ENCODE data around the gene TMEFF1.
"Not testable (repeated sequence)": the region's sequence is repeated elsewhere in the genome, so short reads cannot be mapped to it uniquely, and the experiment has no call there.

Gene TMEFF1

DNA sequence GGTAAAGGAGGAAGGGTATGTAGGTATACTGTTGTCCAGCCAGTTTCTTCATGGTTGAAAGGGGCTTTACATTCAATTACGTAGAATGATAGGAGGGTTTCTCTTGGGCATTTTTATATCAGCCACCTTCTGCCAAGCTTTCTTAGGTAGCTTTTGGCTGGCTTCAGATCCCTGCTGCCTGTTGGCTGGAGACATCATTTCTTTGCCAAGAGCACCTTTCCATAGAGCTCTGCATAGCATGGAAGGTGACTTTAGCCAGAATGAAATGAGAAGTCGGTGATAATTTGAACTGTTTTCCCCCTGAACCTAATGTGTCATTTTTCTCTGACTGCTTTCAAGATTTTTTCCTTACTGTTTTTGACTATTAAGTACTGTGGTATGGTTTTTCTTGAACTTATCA is 26.9 kb downstream of the TMEFF1 start:
- H3K36me3 ChIP-seq (ENCODE audit: insufficient read depth, low read length) = peaks cover 10% of the 10 kb centered on the region
- H3K4me2 ChIP-seq (ENCODE audit: low read length) = peak overlapping the region; percentile 64
- no peaks in the 10 kb centered on the region for H3K27me3 ChIP-seq (ENCODE audit: insufficient read depth, low read length)
- H2AFZ ChIP-seq (ENCODE audit: low read length) = peak overlapping the region; percentile 50; the same call in 1 of the 2 replicates
- no peaks in the 10 kb centered on the region for H3K79me2 ChIP-seq (ENCODE audit: insufficient read depth, low read length)
- H3K9me3 ChIP-seq (ENCODE audit: low read length) = no peaks in the 10 kb centered on the region
- peak overlapping the region; percentile 38 for H3K4me3 ChIP-seq (ENCODE audit: low read depth, low read length, poor library complexity, severe bottlenecking)
- H4K20me1 ChIP-seq (ENCODE audit: insufficient read depth, low read length) = no peaks in the 10 kb centered on the region
- peak overlapping the region; percentile 87 for H3K27ac ChIP-seq (ENCODE audit: low read depth, low read length, poor library complexity, severe bottlenecking)
- H3F3A ChIP-seq (ENCODE audit: insufficient read depth, low read length) = 0 out of 2 replicates have a peak, but pooled peaks cover 10% of the 10 kb centered on the region
- peak overlapping the region; percentile 46 for H3K9ac ChIP-seq (ENCODE audit: low read length)
- H3K9me2 ChIP-seq (ENCODE audit: low read depth, low read length) = no peaks in the 10 kb centered on the region
- H3K4me1 ChIP-seq (ENCODE audit: insufficient read depth, low read length, severe bottlenecking) = peaks cover 49% of the 10 kb centered on the region
- TF ChIP-seq, protein P1, sequence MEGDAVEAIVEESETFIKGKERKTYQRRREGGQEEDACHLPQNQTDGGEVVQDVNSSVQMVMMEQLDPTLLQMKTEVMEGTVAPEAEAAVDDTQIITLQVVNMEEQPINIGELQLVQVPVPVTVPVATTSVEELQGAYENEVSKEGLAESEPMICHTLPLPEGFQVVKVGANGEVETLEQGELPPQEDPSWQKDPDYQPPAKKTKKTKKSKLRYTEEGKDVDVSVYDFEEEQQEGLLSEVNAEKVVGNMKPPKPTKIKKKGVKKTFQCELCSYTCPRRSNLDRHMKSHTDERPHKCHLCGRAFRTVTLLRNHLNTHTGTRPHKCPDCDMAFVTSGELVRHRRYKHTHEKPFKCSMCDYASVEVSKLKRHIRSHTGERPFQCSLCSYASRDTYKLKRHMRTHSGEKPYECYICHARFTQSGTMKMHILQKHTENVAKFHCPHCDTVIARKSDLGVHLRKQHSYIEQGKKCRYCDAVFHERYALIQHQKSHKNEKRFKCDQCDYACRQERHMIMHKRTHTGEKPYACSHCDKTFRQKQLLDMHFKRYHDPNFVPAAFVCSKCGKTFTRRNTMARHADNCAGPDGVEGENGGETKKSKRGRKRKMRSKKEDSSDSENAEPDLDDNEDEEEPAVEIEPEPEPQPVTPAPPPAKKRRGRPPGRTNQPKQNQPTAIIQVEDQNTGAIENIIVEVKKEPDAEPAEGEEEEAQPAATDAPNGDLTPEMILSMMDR (IDR thresholded peaks at IDR 0.05; ENCODE audit: low read length) = no peak
- no peak for TF ChIP-seq EZH2 (IDR thresholded peaks at IDR 0.05; ENCODE audit: borderline replicate concordance, low read length)

DNA sequence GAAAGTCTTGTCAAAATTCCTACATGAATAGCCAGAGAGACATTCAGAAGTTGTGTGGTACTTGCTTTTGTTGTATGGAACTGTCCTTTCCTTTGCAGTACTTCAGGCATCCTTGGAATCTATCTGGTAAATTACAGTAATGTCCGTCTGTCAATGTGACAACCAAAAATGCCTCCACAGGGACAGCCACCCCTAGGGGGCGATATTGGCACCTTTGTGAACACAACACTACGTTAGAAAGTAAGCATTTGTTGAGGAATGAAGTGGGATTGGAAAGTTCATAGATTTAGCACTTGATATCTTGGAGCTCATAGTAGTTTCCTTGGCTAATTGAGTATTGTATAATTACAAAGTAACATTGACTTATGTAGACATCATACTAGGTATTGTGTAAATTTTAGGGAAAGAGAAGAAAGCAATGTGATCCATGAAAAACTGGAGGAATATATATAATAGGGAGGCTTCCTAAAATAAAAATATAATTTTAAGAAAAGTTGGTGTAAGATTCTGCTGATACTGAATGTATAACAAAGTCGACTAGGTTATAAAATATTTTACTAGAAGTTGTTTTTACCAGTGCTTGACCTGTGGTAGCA is 32.7 kb downstream of the TMEFF1 start:
- Histone ChIP-seq H3K4me2 (ENCODE audit: low read length) (no peak overlapping the region), H3K4me3 (ENCODE audit: low read depth, low read length, poor library complexity, severe bottlenecking) (no peak overlapping the region), H3K79me2 (ENCODE audit: insufficient read depth, low read length) (no peaks in the 10 kb centered on the region), H3K36me3 (ENCODE audit: insufficient read depth, low read length) (peaks cover 17% of the 10 kb centered on the region), H2AFZ (ENCODE audit: low read length) (no peak overlapping the region), H3K9me2 (ENCODE audit: low read depth, low read length) (no peaks in the 10 kb centered on the region), H4K20me1 (ENCODE audit: insufficient read depth, low read length) (no peaks in the 10 kb centered on the region), H3F3A (ENCODE audit: insufficient read depth, low read length) (no peaks in the 10 kb centered on the region), H3K9me3 (ENCODE audit: low read length) (no peaks in the 10 kb centered on the region), H3K9ac (ENCODE audit: low read length) (no peak overlapping the region), H3K4me1 (ENCODE audit: insufficient read depth, low read length, severe bottlenecking) (peaks cover 7% of the 10 kb centered on the region), H3K27me3 (ENCODE audit: insufficient read depth, low read length) (no peaks in the 10 kb centered on the region), H3K27ac (ENCODE audit: low read depth, low read length, poor library complexity, severe bottlenecking) (no peak overlapping the region)
- TF ChIP-seq, protein P1 (IDR thresholded peaks at IDR 0.05; ENCODE audit: low read length) = peak; percentile 92
- TF ChIP-seq EZH2 (IDR thresholded peaks at IDR 0.05; ENCODE audit: borderline replicate concordance, low read length) = no peak

DNA sequence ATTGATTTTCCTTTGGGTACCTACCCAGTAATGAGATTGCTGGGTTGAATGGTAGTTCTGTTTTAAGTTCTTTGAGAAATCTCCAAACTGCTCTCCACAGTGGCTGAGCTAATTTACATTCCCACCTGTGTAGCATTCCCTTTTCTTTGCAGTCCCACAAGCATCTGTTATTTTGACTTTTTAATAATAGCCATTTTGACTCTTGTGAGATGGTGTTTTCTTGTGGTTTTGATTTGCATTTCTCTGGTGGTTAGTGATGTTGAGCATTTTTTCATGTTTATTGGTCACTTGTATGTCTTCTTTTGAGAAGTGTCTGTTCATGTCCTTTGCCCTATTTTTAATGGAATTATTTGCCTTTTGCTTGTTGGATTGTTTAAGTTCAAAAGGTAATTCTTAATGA is 34.4 kb downstream of the TMEFF1 start:
- not testable (repeated sequence) for H3K4me3 ChIP-seq (ENCODE audit: low read depth, low read length, poor library complexity, severe bottlenecking); H3K27ac ChIP-seq (ENCODE audit: low read depth, low read length, poor library complexity, severe bottlenecking); H3K79me2 ChIP-seq (ENCODE audit: insufficient read depth, low read length); H3K9ac ChIP-seq (ENCODE audit: low read length); H2AFZ ChIP-seq (ENCODE audit: low read length); H4K20me1 ChIP-seq (ENCODE audit: insufficient read depth, low read length); H3K9me2 ChIP-seq (ENCODE audit: low read depth, low read length); H3K27me3 ChIP-seq (ENCODE audit: insufficient read depth, low read length); H3K4me2 ChIP-seq (ENCODE audit: low read length); H3K4me1 ChIP-seq (ENCODE audit: insufficient read depth, low read length, severe bottlenecking); H3F3A ChIP-seq (ENCODE audit: insufficient read depth, low read length); H3K9me3 ChIP-seq (ENCODE audit: low read length)
- peaks cover 14% of the 10 kb centered on the region for H3K36me3 ChIP-seq (ENCODE audit: insufficient read depth, low read length)

DNA sequence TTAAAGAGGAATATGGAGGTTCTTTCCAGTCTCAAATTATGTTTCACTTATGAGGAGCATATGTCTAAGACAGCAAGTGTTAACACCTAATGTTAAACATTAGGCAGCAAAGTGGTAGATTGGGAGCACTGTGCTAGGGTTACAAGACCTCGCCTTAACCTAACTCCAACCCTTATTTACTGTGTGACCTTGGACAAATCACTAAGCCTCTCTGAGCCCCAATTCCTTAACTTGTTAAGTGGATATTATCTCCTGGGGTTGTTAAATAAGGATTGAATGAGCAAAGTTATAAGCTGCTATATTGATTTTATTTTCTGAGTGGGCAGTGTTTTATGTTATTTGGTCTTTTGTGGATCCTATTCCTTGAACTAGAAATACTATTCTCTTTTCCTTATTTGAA is 38.3 kb downstream of the TMEFF1 start:
- TF ChIP-seq, protein P1 (IDR thresholded peaks at IDR 0.05; ENCODE audit: low read length) = no peak
- TF ChIP-seq EZH2 (IDR thresholded peaks at IDR 0.05; ENCODE audit: borderline replicate concordance, low read length) = no peak
- no peak overlapping the region for H3K4me3 ChIP-seq (ENCODE audit: low read depth, low read length, poor library complexity, severe bottlenecking)

More for the DNA sequence above, 38.3 kb downstream of the TMEFF1 start:
- H2AFZ ChIP-seq (ENCODE audit: low read length) = no peak overlapping the region
- peaks cover 5% of the 10 kb centered on the region for H3K4me1 ChIP-seq (ENCODE audit: insufficient read depth, low read length, severe bottlenecking)
- peaks cover 14% of the 10 kb centered on the region for H3K36me3 ChIP-seq (ENCODE audit: insufficient read depth, low read length)
- H3K27me3 ChIP-seq (ENCODE audit: insufficient read depth, low read length) = no peaks in the 10 kb centered on the region
- no peaks in the 10 kb centered on the region for H3K9me2 ChIP-seq (ENCODE audit: low read depth, low read length)
- H3K9ac ChIP-seq (ENCODE audit: low read length) = no peak overlapping the region
- H3K9me3 ChIP-seq (ENCODE audit: low read length) = no peaks in the 10 kb centered on the region
- H3F3A ChIP-seq (ENCODE audit: insufficient read depth, low read length) = no peaks in the 10 kb centered on the region
- no peaks in the 10 kb centered on the region for H3K79me2 ChIP-seq (ENCODE audit: insufficient read depth, low read length)
- no peak overlapping the region for H3K4me2 ChIP-seq (ENCODE audit: low read length)
- H4K20me1 ChIP-seq (ENCODE audit: insufficient read depth, low read length) = no peaks in the 10 kb centered on the region
- no peak overlapping the region for H3K27ac ChIP-seq (ENCODE audit: low read depth, low read length, poor library complexity, severe bottlenecking)

Measured in OCI-LY1 (cell line).